ENCODE results near the gene CBX2.
"Not testable (repeated sequence)": the region's sequence is repeated elsewhere in the genome, so short reads cannot be mapped to it uniquely, and the experiment has no call there.

The CBX2 gene

DNA sequence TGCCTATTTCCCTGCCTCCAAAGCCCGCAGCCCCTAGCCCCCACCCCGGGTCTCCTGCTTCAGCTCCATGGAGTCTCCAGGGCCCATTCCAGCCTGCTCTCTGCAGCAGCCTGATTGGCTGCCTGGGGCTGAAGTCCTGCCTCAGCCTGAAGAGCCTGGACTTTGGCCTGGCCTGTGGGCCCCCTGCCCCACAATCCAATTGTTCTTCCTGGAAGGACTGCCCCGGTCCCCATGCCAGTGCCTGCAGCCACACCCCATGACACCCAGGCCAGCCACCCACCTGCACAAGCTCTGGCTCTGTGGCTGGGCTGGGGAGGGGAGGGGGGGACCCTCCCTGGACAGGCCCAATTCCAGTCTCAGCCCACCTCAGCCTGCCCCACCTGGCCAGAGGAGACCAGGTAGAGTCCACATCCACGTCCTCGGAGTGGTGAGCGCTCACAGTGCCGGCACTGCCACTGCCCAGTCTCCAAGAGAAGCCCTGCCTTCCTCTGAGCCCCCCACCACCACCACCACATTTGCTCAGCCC, 34.9 kb upstream of the CBX2 start:
- DNase-seq (ENCODE audit: low spot score) = no peak

DNA sequence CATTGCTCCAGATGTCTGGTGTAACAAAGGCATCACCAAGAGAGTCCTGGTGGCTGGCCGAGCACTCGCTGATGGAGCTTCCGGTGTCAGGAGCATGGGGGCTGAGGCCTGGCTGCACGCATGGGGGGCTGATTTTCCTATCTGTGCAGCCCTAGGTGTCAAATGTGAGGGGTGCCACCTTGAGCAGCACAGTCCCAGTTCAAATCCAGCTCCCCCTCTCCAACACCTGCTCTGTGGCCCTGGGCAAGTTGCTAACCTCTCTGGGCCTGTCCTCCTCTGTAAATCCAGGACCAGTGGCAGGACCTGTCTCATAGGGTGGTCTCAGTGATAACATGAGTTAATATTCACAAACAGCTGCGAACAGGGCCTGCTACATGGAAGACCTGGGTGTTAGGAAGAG, 34.3 kb upstream of the CBX2 start:
- DNase-seq (ENCODE audit: low spot score) = no peak

DNA sequence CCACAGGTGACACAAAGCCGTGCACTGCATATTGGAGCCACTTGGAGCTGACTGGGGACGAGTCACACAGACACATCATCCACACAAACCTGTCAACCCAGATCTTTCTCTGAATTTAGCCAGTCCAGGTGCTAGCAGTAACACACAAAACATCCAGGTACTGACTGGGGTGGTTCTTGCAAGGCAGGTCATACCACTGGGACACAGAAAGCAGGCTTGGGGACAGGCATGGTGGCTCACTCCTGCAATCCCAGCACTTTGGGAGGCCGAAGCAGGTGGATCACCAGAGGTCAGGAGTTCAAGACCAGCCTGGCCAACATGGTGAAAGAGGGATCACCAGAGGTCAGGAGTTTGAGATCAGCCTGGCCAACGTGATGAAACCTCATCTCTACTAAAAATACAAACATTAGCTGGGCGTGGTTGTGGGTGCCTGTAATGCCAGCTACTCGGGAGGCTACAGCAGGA, 32.3 kb upstream of the CBX2 start:
- DNase-seq (ENCODE audit: low spot score) = no peak

DNA sequence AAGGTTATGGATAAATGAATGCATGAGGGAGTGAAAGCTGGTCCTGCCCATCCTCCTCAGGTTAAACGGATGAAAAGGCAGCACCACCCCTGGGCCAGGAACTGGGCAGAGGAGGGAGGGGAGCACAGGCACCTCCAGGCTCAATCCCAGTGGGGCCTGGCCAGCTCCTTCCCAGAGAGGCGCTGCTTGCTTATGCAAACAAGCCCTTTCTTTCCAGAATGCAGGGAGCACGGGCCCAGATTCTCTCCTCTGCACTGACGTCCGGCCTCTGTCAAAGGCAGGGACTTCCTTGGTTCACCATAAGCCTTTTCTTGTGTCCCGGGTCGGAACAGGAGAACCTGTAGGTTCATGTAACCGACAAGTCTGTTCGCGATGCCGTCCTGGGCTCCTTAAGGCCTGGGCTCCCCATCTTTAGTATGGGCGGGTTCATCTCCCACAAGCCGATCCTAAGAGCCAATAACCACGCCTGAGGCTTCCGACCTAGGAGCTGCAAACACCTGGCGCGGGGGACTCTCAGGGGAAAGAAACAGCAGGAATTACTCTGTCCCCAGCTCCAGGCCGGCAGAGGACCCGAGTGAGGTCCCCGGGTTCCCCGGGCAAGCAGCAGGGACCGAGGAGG, 30.9 kb upstream of the CBX2 start:
- DNase-seq (ENCODE audit: low spot score) = no peak

DNA sequence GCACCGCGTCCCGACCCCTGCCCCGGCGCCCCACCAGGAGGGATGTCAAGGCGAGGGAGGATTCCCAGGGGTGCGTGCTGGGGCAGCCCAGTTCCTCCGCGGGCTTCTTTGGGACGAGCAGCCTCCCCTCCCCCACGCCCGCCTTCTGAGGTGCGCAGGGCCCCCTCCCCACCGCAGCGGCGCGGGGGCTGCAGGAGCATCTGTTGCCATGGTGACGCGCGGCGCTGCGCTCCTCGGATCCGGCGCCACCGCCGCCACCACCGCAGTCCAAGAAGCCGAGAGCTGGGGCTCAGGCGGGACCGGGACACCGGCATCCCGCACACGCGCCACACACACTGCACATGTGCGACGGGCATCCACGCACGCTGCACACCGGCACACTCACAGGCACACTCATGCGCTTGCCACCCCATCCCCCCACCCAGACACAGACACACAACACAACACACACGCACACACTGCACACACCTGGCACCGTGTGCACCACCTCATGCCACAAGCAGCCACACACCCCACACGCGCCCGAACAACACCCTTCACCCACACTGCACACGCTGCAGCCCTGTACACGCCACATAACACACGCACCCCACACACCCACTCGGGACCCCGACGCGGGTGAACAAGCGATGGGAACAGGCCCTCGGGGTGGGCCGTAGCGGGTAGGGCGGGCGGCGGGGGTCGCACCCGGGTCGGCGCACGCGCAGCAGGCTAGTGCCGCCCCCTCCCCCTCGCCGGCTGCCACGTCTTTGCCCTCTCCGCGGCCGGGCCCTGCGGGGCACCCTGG, 30.2 kb upstream of the CBX2 start:
- DNase-seq (ENCODE audit: low spot score) = no peak

DNA sequence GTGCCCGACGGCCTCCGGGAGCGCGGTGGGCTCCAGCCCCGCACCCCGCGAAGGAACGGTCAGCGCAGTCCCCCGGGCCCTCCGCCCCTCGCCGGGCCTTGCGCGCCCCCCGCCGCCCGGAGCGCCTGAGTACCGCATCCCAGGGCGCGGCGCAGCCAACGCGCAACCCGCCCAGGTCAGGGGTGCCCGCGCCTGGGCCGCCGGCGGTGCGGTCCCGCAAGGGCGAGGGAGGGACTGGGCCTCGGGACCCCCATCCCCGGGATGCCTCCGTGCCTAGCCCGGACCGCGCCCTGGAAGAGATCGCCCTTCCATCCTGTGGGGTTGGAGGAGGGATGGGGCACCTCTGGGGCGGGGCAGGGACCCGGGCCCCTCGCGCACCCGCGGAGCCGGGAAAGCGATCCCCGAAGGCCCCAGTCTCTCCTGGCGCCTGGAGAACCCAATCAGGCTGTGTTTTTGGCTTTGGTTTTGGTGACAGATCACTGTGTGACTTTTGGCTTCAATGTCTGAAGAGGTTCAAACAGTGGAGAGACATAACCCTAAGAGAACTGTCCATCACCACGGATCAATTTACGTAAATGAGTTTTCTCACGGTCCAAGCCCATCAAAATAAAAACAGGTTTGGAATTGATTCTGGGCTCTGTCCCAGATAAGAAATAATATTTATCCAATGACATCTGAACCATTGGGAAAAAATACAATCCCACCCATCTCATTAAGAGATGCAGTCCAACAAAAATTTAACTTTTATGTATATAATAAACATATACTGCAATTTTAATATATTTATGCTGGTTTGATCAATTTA, 29.5 kb upstream of the CBX2 start:
- no peak for DNase-seq (ENCODE audit: low spot score)

DNA sequence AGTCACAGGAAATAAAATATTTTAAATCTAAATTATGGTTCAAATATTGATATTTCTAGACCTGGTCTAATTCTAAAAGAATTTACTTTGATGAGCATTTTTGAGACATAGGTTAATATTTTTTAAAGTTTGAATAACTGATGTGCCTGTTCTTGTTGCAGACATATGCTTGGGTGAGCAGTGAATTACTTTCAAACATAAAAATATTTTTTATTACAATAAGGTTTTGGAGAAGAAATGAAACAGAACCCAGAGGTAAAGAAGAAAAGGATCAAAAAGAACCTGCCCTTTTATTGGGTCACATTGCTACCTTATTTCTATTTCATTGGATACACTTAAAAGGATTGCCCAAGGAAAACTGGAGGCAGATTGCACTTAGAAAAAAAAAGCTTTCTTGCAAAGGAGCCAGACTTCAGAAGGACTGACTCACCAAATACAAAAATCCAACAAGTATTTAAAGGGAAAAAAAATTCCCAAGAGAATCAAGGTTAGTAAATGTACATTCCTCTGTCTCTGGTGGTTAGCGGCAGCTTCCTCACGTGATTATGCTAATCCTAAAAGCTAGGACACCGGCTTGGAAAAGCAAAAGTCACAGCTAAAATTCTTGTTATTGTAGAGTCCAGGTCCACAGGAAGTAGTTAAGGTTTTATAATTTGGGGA, 28.7 kb upstream of the CBX2 start:
- DNase-seq (ENCODE audit: low spot score) = peak; percentile 62

DNA sequence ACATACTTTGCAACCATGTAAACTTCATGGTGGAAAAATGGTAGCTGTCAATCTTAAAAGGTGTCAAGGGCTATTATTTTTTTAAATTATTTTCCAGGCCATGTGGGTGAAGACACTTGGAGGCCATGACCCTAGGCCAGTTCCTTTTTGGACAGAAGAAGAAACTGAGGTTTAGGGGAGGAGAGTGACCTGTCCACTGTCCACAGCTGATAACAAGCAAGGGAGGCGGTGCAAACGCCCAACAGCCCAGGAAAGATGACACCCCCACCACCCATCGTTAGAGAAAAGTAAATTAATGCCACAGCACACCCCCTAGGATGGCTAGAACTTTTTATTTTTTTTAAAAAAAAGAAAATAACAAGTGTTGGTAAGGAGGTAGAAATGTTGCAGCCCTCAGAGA, 28.0 kb upstream of the CBX2 start:
- DNase-seq (ENCODE audit: low spot score) = no peak

- no peak for DNase-seq (ENCODE audit: low spot score)
Measured at GRCh38 chr17:79750650-79751545, 27.1 kb upstream of the CBX2 start.

GRCh38 chr17:79752175-79752574, 25.8 kb upstream of the CBX2 start:
- DNase-seq (ENCODE audit: low spot score) = no peak

GRCh38 chr17:79754370-79754769, 23.6 kb upstream of the CBX2 start:
- no peak for DNase-seq (ENCODE audit: low spot score)

DNA sequence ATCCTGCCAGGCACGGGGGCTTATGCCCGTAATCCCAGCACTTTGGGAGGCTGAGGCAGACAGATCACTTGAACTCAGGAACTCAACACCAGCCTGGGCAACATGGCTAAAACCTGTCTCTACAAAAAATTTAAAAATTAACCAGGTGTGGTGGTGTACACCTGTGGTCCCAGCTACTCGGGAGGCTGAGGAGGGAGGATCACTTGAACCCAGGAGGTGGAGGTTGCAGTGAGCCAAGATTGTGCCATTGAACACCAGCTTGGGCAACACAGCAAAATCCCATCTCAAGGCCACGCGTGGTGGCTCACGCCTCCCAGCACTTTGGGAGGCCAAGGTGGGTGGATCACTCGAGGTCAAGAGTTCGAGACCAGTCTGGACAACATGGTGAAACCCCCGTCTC, 23.0 kb upstream of the CBX2 start:
- not testable (repeated sequence) for DNase-seq (ENCODE audit: low spot score)

DNA sequence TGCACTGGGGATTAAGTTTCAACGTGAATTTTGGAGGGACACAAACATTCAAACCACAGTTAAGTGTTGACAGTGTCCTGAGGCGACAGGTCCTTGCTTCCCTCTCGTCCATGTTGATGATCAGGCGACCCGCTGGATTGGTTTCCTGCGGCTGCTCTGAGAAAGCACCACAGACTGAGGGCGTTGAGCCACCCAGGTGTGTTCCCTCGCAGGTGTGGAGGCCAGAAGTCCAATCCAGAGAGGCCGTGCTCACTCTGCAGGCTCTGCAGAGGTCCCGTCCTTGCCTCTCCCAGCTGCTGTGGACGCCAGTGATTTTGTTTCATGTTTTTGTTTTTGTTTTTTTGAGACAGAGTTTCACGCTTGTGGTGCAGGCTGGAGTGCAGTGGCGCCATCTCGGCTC, 22.4 kb upstream of the CBX2 start:
- no peak for DNase-seq (ENCODE audit: low spot score)

DNA sequence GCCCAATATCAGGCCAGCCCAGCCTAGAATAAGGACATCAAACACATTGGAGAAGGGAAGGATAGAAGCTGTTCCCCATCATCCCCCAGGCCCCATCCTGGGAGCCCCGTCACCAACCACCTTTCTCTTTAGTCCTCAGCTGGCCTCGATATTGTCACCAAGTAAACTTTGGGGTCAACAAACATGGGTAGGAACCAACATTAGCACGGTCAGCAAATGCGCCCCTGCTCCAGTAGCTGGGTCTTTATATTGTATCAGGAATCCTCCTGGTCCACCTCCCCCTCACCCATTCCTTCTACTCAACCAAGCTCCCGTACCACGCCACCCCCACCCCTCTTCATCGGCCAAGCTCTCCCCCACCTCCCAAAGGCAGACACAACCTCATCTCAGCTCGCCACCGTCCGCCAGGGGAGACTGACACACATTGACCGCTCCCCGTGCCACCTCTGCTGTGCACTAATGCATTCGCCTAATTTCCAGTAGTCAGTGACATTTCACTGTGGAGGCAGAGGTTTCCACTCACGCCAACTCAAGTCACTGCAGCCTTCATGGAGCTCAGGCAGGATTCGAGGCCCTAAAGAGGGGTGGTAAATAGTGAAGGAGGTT, 20.7 kb upstream of the CBX2 start:
- no peak for DNase-seq (ENCODE audit: low spot score)

DNA sequence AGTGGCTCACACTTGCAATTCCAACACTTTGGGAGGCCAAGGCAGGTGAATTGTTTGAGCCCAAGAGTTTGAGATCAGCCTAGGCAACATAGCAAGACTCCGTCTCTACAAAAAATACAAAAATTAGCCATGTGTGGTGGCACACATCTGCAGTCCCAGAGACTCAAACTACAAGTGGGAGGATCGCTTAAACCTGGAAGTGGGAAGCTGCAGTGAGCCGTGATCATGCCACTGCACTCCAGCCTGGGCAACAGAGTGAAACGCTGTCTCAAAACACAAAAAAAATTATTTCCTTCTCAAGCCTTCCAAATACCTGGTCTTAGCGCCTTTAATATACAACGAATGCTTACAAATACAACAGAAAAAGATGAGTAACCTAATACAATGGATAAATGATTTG, 19.7 kb upstream of the CBX2 start:
- no peak for DNase-seq (ENCODE audit: low spot score)

- DNase-seq (ENCODE audit: low spot score) = no peak
Measured at GRCh38 chr17:79760197-79760906, 17.6 kb upstream of the CBX2 start.

- no peak for DNase-seq (ENCODE audit: low spot score)
Measured at GRCh38 chr17:79761894-79762589, 15.9 kb upstream of the CBX2 start.

DNA sequence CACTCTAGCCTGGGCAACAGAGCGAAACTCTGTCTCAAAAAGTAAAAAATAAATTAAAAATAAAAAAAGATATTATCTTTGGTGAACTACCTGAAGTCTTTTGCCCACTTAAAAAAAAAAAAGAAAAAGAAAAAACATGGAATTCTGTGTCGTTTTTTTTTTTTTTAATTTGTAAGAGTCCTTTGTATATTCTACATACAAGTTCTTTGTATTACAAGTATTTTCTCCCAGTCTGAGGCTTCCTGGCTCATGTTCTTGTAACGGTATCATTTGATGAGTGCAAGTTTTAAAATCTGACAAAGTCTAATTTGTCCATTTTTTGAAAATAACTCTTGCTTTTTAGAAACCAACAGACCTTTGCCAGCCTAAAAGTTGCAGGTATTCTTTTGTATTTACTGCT, 12.2 kb upstream of the CBX2 start:
- DNase-seq (ENCODE audit: low spot score) = no peak
